Bronchial epithelial cell (primary cell): Measurements from ENCODE around the gene TYW1. TPM values are rescaled to one million over a fixed set of nuclear protein-coding genes. Genes with fewer than 3 reads are reported as not detected.
"Not testable (repeated sequence)": the region's sequence is repeated elsewhere in the genome, so short reads cannot be mapped to it uniquely, and the experiment has no call there.

Experiments used
- DNase-seq: peaks from one replicate; pipeline ENCODE4 v3.0.0-alpha.2; 2010; ENCODE audit warnings: low read depth
- FAIRE-seq: peaks from 2 replicates; lab custom pipeline; 2011; peaks lifted over from hg19 to GRCh38; lab: Jason Lieb, UNC
- H3K27me3 ChIP-seq: 2 replicates; pipeline ENCODE4 v1.5.1; 2011; ENCODE audit warnings: low read length; ENCODE audit not compliant: control insufficient read depth, insufficient read depth
- H3K36me3 ChIP-seq: 2 replicates; pipeline ENCODE4 v1.5.1; 2011; ENCODE audit warnings: low read length; ENCODE audit not compliant: control insufficient read depth, insufficient read depth
- H3K4me3 ChIP-seq: 2 replicates; pipeline ENCODE4 v1.5.1; 2011; ENCODE audit warnings: mild to moderate bottlenecking, low read depth, low read length, control low read depth
- total RNA-seq: library from RNA; depleted of rRNA; stranded (reverse); fragments of >200 nt; gene quantifications from 2 replicates; pipeline ENCODE4 v1.2.1, GENCODE V29; 2014

The TYW1 gene
- total RNA-seq, 1 donor from 2014 or later = 28.4 TPM

GRCh38 chr7:67130766-67131165 lies 134.1 kb downstream of the TYW1 start:
- H3K36me3 ChIP-seq, FAIRE-seq, H3K27me3 ChIP-seq, H3K4me3 ChIP-seq: not testable (repeated sequence)
- DNase-seq = peak; percentile 29

- DNase-seq, FAIRE-seq: not testable (repeated sequence)
Observed at GRCh38 chr7:67134912-67135311, 138.3 kb downstream of the TYW1 start.

GRCh38 chr7:67135617-67136486 lies 139.2 kb downstream of the TYW1 start:
- H3K27me3 ChIP-seq, FAIRE-seq, H3K36me3 ChIP-seq, H3K4me3 ChIP-seq: not testable (repeated sequence)
- peak; percentile 33 for DNase-seq

More at GRCh38 chr7:67134912-67135311, 138.3 kb downstream of the TYW1 start:
- not testable (repeated sequence) for H3K4me3 ChIP-seq, H3K27me3 ChIP-seq, H3K36me3 ChIP-seq

DNA sequence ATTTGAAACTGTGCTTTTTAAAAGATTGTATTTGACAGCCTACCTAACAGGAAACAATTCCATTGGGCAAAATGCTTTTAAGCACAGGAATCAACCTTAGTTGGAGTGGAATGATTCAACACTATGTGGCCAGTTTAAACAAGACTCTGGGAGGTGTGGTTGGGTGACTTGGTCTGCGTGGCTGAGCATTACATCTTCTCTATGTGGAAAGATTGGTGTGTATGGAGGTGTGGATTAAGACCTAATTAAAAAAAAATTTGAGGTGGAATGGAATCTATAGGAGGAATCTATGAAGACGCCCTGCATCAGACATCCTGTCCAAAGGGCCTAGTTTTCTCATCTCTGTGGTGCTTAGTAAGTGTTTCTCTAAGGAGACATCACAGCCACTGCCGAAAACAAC lies 140.9 kb downstream of the TYW1 start:
- peak; percentile 93 for DNase-seq
- not testable (repeated sequence) for H3K4me3 ChIP-seq, H3K36me3 ChIP-seq, H3K27me3 ChIP-seq
- peak; percentile 43 for FAIRE-seq

GRCh38 chr7:67139876-67140275 lies 143.2 kb downstream of the TYW1 start:
- H3K36me3 ChIP-seq, H3K27me3 ChIP-seq, H3K4me3 ChIP-seq, DNase-seq, FAIRE-seq: not testable (repeated sequence)

DNA sequence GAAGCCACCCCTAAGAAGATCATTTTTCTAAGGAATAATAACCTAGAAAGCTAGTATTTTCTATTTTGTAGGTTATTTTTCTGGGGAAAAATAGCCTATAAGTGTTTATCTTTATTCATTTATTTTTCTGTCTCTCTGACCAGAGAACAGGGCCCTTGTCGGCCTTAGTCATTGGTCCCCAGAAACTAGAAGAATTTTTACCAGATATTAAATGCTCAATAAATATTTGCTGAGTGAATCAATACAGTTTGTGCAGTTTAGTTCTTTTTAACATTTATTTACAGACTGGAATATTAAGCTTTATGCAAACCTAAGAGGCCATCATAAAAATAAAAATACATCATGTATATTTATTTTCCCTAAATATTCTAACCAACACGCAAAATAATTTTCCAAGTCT lies 144.4 kb downstream of the TYW1 start:
- H3K4me3 ChIP-seq, H3K27me3 ChIP-seq, FAIRE-seq, DNase-seq, H3K36me3 ChIP-seq: not testable (repeated sequence)

GRCh38 chr7:67143091-67143786 lies 146.6 kb downstream of the TYW1 start:
- not testable (repeated sequence) for H3K36me3 ChIP-seq, H3K27me3 ChIP-seq, DNase-seq, FAIRE-seq, H3K4me3 ChIP-seq

- not testable (repeated sequence) for H3K27me3 ChIP-seq, H3K4me3 ChIP-seq
Observed at GRCh38 chr7:67145581-67146193, 149.1 kb downstream of the TYW1 start.

DNA sequence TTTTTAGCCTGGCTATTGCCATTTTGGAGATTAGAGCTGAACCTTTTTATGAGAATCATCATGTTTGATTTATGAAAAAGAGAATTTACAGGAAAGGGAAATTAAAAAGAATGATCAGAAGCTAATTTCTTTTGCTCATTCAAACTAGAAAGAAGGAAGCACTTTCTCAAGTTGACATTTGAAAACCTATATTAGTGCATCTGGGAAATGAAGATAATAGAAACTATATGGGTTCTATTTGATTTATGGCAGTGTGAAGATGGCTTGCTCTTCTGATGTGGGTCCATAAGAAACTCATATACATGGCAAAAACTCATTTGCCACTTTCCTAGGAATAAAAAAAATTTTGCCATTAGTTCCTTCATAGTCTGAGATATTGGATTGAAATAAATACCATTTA lies 152.5 kb downstream of the TYW1 start:
- not testable (repeated sequence) for H3K36me3 ChIP-seq, H3K4me3 ChIP-seq, H3K27me3 ChIP-seq, DNase-seq, FAIRE-seq

More at GRCh38 chr7:67145581-67146193, 149.1 kb downstream of the TYW1 start:
- not testable (repeated sequence) for DNase-seq, H3K36me3 ChIP-seq, FAIRE-seq

GRCh38 chr7:67154374-67154773 lies 157.7 kb downstream of the TYW1 start:
- FAIRE-seq, H3K36me3 ChIP-seq, H3K27me3 ChIP-seq, H3K4me3 ChIP-seq, DNase-seq: not testable (repeated sequence)

GRCh38 chr7:67156064-67156463 lies 159.4 kb downstream of the TYW1 start:
- H3K36me3 ChIP-seq, H3K4me3 ChIP-seq, H3K27me3 ChIP-seq, FAIRE-seq, DNase-seq: not testable (repeated sequence)

GRCh38 chr7:67163285-67163684 lies 166.7 kb downstream of the TYW1 start:
- not testable (repeated sequence) for DNase-seq, H3K36me3 ChIP-seq, H3K27me3 ChIP-seq, H3K4me3 ChIP-seq, FAIRE-seq

DNA sequence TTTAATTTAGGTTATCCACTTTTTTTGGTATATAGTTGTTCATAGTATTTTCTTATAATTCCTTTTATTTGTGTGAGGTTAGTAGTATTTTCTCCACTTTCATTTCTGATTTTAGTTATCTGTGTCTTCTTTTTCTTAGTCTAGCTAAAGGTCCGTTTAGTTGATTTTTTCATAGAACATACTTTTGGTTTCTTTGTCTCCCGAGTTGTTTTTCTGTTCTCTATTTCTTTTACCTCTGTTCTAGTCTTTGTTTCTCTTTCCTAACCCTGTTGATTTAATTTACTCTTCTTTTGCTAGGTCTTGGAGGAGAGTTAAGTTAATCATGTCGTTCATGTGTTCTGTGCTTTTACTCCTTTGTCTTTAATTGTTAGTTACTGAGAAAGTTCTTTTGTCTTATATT lies 174.5 kb downstream of the TYW1 start:
- H3K27me3 ChIP-seq, H3K4me3 ChIP-seq, FAIRE-seq, H3K36me3 ChIP-seq, DNase-seq: not testable (repeated sequence)
